ENCODE measurements around the gene SORBS2.

DNA sequence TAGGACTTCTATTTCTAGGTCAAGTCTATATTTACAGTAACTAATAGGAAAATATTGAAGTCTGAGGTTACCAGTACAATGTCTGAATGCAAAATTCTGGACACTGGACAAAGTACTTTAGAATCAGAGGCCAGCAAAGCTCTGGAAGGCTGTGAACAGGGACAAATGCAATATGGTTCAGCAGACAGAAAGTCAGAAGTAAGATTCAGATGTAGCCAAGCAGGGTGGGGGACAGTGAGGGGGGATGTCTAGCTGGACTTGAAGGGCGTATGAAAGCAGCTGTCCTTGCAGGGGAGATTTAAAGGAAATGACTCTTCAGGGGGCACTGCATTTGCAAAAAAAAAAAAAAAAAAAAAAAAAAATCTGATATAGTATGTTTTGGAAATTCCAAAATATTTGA is 2.9 kb downstream of the SORBS2 start:
- TF ChIP-seq, protein P1, sequence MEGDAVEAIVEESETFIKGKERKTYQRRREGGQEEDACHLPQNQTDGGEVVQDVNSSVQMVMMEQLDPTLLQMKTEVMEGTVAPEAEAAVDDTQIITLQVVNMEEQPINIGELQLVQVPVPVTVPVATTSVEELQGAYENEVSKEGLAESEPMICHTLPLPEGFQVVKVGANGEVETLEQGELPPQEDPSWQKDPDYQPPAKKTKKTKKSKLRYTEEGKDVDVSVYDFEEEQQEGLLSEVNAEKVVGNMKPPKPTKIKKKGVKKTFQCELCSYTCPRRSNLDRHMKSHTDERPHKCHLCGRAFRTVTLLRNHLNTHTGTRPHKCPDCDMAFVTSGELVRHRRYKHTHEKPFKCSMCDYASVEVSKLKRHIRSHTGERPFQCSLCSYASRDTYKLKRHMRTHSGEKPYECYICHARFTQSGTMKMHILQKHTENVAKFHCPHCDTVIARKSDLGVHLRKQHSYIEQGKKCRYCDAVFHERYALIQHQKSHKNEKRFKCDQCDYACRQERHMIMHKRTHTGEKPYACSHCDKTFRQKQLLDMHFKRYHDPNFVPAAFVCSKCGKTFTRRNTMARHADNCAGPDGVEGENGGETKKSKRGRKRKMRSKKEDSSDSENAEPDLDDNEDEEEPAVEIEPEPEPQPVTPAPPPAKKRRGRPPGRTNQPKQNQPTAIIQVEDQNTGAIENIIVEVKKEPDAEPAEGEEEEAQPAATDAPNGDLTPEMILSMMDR (IDR thresholded peaks at IDR 0.05) = no peak
- TF ChIP-seq POLR2A (IDR thresholded peaks at IDR 0.05) = no peak
